ENCODE measurements around the gene VDAC1. TPM values are rescaled to one million over a fixed set of nuclear protein-coding genes. Genes with fewer than 3 reads are reported as not detected.

Gene VDAC1
- total RNA-seq, 1 donor from 2014 or later, result 158 TPM

- H3K27me3 Mint-ChIP-seq, result peaks cover 2% of the 10 kb centered on the region
- H3K27ac Mint-ChIP-seq, result no peak overlapping the region
- peak overlapping the region; percentile 85 for H3K4me3 Mint-ChIP-seq
- TF ChIP-seq, protein P1, sequence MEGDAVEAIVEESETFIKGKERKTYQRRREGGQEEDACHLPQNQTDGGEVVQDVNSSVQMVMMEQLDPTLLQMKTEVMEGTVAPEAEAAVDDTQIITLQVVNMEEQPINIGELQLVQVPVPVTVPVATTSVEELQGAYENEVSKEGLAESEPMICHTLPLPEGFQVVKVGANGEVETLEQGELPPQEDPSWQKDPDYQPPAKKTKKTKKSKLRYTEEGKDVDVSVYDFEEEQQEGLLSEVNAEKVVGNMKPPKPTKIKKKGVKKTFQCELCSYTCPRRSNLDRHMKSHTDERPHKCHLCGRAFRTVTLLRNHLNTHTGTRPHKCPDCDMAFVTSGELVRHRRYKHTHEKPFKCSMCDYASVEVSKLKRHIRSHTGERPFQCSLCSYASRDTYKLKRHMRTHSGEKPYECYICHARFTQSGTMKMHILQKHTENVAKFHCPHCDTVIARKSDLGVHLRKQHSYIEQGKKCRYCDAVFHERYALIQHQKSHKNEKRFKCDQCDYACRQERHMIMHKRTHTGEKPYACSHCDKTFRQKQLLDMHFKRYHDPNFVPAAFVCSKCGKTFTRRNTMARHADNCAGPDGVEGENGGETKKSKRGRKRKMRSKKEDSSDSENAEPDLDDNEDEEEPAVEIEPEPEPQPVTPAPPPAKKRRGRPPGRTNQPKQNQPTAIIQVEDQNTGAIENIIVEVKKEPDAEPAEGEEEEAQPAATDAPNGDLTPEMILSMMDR (IDR thresholded peaks at IDR 0.05), result no peak
- intact Hi-C loops (cut with micrococcal nuclease), result loop anchor here (10.0 kb wide), 2 partner anchors 629 to 729 kb away; partner anchors contain the start of genes CAMLG and SAR1B
- H3K4me1 Mint-ChIP-seq, result peaks cover 30% of the 10 kb centered on the region
- DNase-seq (no peak), ATAC-seq (ENCODE audit: low read depth) (no peak)
- ChIA-PET CTCF (no interaction called here), POLR2A (interaction anchor here (0.7 kb wide), 1 partner anchor 247 kb away, joined by 6 read pairs; no protein-coding TSS in a partner anchor)
- H3K9me3 Mint-ChIP-seq, result no peaks in the 10 kb centered on the region
- H3K36me3 Mint-ChIP-seq (ENCODE audit: low read depth), result peaks cover 11% of the 10 kb centered on the region
These were observed 1.3 kb upstream of the VDAC1 start for GRCh38 chr5:134006115-134006514.

- peak overlapping the region; percentile 85 for H3K4me3 Mint-ChIP-seq
- H3K36me3 Mint-ChIP-seq (ENCODE audit: low read depth), result peaks cover 16% of the 10 kb centered on the region
- no peaks in the 10 kb centered on the region for H3K9me3 Mint-ChIP-seq
- DNase-seq, result peak; percentile 30
- ATAC-seq (ENCODE audit: low read depth), result no peak
- peaks cover 35% of the 10 kb centered on the region for H3K4me1 Mint-ChIP-seq
- H3K27me3 Mint-ChIP-seq, result no peaks in the 10 kb centered on the region
- POLR2A ChIA-PET, result interaction anchor here (0.6 to 2.7 kb wide), 16 partner anchors 9 to 953 kb away, joined by 3 to 15 read pairs (median 6); partner anchors contain the start of genes C5orf15, HSPA4 and PPP2CA
- CTCF ChIA-PET, result interaction anchor here (2.8 kb wide), 1 partner anchor 34 kb away, joined by 19 read pairs; no protein-coding TSS in a partner anchor
- intact Hi-C loops (cut with micrococcal nuclease), result loop anchor here (1.0 to 10.0 kb wide), 7 partner anchors 25 to 955 kb away; partner anchors contain the start of genes C5orf15, CAMLG and SAR1B
- TF ChIP-seq, protein P1 (IDR thresholded peaks at IDR 0.05), result no peak
- H3K27ac Mint-ChIP-seq, result peak overlapping the region; percentile 72
These were observed 764 bp upstream of the VDAC1 start for GRCh38 chr5:134005417-134006061.

- peak overlapping the region; percentile 93 for H3K27ac Mint-ChIP-seq
- CTCF ChIA-PET, result interaction anchor here (0.9 to 2.8 kb wide), 3 partner anchors 36 to 581 kb away, joined by 3 to 19 read pairs (median 3); no protein-coding TSS in a partner anchor
- H3K4me3 Mint-ChIP-seq, result peak overlapping the region; percentile 92
These were observed 754 bp downstream of the VDAC1 start for GRCh38 chr5:134003817-134004625.

GRCh38 chr5:134003064-134003816 is 1.5 kb downstream of the VDAC1 start:
- Mint-ChIP-seq H3K9me3 (no peaks in the 10 kb centered on the region), H3K27me3 (no peaks in the 10 kb centered on the region), H3K36me3 (ENCODE audit: low read depth) (peaks cover 21% of the 10 kb centered on the region), H3K4me1 (peaks cover 45% of the 10 kb centered on the region), H3K27ac (peak overlapping the region; percentile 93), H3K4me3 (peak overlapping the region; percentile 92)
- intact Hi-C loops (cut with micrococcal nuclease), result loop anchor here (10.0 kb wide), 2 partner anchors 632 to 732 kb away; partner anchors contain the start of genes CAMLG and SAR1B
- ATAC-seq (ENCODE audit: low read depth) (no peak), DNase-seq (no peak)
- CTCF ChIA-PET, result interaction anchor here (1.0 to 2.8 kb wide), 2 partner anchors 37 to 580 kb away, joined by 3 to 19 read pairs; no protein-coding TSS in a partner anchor
- POLR2A ChIA-PET, result interaction anchor here (0.6 to 2.7 kb wide), 14 partner anchors 7 to 1633 kb away, joined by 3 to 15 read pairs (median 4); partner anchors contain the start of genes HSPA4 and PPP2CA
- TF ChIP-seq, protein P1 (IDR thresholded peaks at IDR 0.05), result no peak

More at GRCh38 chr5:134003817-134004625, 754 bp downstream of the VDAC1 start:
- Mint-ChIP-seq H3K36me3 (ENCODE audit: low read depth) (peaks cover 21% of the 10 kb centered on the region), H3K27me3 (no peaks in the 10 kb centered on the region), H3K4me1 (peaks cover 43% of the 10 kb centered on the region), H3K9me3 (no peaks in the 10 kb centered on the region)
- intact Hi-C loops (cut with micrococcal nuclease), result loop anchor here (1.0 to 10.0 kb wide), 7 partner anchors 27 to 953 kb away; partner anchors contain the start of genes CAMLG and SAR1B
- POLR2A ChIA-PET, result interaction anchor here (0.6 to 2.7 kb wide), 21 partner anchors 8 to 1634 kb away, joined by 3 to 15 read pairs (median 4); partner anchors contain the start of genes C5orf15, HSPA4 and PPP2CA
- peak; percentile 66 for DNase-seq
- TF ChIP-seq, protein P1 (IDR thresholded peaks at IDR 0.05), result no peak
- peak; percentile 20 for ATAC-seq (ENCODE audit: low read depth)

Data from activated B cell treated with CpG ODN at 0.5 μM for 24 hours (primary cell).